Stimulated activated CD8-positive, alpha-beta memory T cell treated with anti-CD3 and anti-CD28 coated beads, Interleukin-2, amount 100 ng/mL, for 1 hour (primary cell): ENCODE results near the gene B3GNT8.
A peak's percentile ranks its signal among the peaks of the same experiment; 100 is the strongest.
"Not testable (repeated sequence)": the region's sequence is repeated elsewhere in the genome, so short reads cannot be mapped to it uniquely, and the experiment has no call there.

ENCODE experiments used
- DNase-seq, 2 donors: peaks; one replicate each; pipeline ENCODE4 v3.0.0-alpha.2; 2020; ENCODE audit warnings: low read depth in 2 of 2

The B3GNT8 gene

DNA sequence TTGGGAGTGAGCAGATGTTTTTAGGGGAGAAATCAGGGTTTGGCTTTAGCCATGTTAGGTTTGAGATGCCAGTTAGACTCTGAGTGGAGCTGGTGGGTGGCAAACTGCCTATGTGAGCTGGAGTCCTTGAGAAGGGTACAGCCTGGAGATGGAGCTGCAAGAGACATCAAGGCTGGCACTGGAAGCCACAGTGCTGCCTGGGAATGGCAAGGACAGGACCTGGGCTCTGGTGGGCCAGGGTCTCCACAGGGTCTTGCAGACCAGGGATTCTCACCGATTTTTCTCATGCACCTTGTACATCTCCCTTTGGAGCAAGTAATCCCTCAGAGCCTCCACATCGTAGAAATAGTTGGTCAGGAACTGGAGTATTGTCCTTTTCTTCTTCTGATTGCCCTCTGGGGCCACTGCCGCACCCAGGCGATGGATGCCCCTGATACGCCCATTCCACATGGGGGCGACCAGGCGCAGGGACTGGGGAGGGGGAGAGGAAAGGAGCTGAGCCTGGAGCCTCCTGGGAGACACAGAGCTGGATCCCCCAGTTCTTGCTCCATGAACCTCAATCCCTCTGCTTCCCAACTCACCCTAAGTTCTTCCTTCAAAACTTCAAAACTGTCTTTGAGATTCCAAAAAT lies 10.9 kb upstream of the B3GNT8 start:
- no peak for DNase-seq

DNA sequence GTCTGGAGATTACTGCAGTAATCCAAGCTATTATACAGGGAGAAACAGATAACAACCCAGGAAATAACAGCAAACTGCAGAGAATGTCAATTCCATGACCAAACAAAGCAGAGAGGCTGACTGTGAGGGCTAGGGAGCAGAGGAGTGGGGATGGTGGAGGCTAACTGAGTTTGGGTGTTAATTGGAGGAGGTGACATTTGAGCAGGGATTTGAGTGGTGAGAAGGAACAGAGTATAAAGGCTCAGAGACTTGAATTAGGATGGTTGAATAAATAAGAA lies 9.4 kb upstream of the B3GNT8 start:
- DNase-seq, result no peak

DNA sequence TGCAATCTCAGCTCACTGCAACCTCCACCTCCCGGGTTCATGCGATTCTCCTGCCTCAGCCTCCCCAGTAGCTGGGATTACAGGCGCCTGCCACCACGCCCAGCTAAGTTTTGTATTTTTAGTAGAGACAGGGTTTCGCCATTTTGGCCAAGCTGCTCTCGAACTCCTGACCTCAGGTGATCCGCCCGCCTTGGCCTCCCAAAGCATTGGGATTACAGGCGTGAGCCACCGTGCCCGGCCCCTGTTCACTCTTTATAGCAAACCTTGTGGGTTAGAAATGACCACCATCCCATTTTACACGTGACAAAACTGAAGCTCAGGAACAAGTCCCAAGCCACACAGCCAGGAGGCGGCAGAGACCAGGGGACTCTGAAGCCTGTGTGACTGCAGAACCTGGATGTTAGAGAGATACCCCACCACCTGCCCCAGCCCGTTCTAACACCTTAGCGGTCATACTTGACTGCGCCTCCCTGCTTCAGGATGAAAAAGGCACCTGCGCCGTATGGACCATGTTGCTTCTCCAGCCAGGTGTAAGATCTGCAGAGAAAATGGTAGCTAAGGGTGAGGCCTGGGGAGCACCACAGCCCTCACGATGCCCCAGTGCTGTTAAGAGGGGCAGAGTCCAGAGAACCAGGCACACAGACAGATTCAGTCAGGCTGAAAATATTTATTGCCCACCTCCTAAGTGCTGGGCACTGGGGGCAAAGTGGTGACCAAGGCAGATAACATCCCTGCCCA lies 8.9 kb upstream of the B3GNT8 start:
- DNase-seq, result no peak

DNA sequence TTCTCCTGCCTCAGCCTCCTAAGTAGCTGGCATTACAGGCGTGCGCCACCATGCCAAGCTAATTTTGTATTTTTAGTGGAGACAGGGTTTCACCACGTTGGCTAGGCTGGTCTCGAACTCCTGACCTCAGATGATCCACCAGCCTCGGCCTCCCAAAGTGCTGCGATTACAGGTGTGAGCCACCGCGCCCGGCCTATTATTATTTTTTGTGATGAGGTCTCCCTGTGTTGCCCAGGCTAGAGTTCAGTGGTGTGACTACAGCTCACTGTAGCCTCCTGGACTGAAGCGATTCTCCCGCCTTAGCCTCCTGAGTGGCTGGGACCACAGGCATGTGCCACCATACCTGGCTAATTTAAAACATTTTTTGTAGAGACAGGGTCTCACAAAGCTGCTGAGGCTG lies 8.2 kb upstream of the B3GNT8 start:
- DNase-seq, result not testable (repeated sequence)

GRCh38 chr19:41434450-41434849 lies 7.3 kb upstream of the B3GNT8 start:
- no peak for DNase-seq

- DNase-seq, result no peak
Observed at GRCh38 chr19:41433171-41433570, 6.0 kb upstream of the B3GNT8 start.

GRCh38 chr19:41431426-41432386 lies 4.5 kb upstream of the B3GNT8 start:
- DNase-seq, result no peak

GRCh38 chr19:41430922-41431321 lies 3.7 kb upstream of the B3GNT8 start:
- DNase-seq, result no peak

DNA sequence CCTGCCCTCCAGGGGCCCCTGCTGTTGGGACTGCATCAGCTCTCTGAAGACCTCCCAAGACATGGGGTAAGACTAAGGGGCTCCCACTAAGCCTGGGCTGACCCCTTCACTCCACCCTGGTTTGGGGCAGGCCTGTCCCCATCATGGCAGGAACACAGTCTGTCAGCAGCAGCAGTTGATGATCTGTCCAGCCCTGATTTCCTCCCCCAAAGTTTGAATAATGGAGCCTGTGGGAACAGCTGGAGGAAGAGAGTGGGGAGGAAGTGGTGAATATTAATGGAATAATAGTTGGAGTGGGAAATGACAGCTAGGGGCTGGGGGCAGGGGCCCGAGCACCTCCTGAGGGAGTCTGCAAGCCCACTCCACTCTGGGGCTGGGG lies 1.3 kb upstream of the B3GNT8 start:
- DNase-seq, result no peak

GRCh38 chr19:41427647-41428480 lies 690 bp upstream of the B3GNT8 start:
- peak in 1 of 2 donors; percentile 16 for DNase-seq

DNA sequence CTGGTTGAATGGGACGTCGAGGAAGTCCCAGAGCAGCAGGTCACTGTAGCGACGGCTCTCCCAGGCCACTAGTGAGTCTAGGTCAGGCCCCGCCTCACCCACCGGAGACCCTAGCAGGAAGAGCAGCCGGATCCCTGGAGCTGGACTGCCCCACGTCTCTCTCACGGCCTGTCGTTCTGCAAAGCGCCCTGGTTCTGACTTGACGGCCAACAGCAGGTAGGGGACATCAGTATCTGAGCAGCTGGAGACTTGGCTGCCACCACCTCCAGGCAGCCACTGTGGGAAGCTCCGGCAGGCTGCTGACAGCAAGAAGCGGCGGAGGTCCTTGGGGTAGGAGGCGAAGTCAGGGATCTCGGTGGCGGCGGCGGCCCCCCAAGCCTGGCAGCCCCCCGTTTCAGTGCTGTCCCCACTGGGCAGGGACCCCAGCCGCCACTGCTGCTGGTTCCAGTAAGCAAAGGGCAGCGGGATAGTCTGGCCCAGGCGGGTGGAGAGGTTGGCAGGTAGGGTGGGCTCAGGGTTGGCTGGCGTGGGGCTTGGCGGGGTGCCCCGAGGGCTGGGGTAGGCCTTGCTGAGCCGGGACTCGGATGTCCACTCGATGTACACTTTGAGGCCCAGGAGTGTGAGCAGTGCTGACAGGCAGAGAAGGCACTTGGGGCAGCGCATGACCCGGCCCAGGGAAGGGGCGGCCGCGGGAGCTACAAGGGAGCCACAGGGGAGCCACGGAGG lies 895 bp downstream of the B3GNT8 start:
- DNase-seq, result no peak

GRCh38 chr19:41425174-41426115 lies 1.7 kb downstream of the B3GNT8 start:
- DNase-seq, result no peak

DNA sequence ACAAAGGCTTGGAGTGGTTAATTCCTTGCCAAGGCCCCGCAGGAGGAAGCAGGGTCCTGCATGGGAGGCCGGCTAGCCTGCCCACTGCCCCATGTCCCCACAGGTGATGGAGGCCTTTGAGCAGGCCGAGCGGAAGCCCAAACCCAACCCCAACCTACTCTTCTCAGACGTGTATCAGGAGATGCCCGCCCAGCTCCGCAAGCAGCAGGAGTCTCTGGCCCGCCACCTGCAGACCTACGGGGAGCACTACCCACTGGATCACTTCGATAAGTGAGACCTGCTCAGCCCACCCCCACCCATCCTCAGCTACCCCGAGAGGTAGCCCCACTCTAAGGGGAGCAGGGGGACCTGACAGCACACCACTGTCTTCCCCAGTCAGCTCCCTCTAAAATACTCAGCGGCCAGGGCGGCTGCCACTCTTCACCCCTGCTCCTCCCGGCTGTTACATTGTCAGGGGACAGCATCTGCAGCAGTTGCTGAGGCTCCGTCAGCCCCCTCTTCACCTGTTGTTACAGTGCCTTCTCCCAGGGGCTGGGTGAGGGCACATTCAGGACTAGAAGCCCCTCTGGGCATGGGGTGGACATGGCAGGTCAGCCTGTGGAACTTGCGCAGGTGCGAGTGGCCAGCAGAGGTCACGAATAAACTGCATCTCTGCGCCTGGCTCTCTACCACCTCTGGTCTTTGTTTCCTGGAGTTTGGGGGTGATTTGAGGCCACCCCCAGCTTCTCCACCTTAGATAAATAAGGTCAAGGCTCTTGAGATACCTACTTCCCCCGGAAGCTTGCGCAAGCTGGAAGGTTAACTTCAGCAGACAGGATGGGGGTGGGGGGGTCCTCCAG lies 2.6 kb downstream of the B3GNT8 start:
- no peak for DNase-seq

DNA sequence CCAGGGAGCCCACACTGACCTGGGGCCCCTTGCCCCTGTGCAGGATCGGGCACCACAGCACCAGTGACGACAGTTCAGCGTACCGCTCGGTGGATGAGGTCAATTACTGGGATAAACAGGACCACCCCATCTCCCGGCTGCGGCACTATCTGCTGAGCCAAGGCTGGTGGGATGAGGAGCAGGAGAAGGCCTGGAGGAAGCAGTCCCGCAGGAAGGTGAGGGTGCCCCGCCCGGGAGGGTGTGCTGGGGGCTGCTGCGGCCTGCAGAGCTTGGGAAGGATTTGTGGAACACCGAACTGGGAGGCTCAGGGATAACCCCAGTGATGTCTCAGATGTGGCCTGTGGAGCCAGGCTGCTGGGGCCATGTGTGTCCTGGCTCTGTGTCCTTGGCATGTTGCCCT lies 4.2 kb downstream of the B3GNT8 start:
- no peak for DNase-seq

- no peak for DNase-seq
Observed at GRCh38 chr19:41422456-41422855, 4.7 kb downstream of the B3GNT8 start.

- no peak for DNase-seq
Observed at GRCh38 chr19:41421973-41422372, 5.2 kb downstream of the B3GNT8 start.

DNA sequence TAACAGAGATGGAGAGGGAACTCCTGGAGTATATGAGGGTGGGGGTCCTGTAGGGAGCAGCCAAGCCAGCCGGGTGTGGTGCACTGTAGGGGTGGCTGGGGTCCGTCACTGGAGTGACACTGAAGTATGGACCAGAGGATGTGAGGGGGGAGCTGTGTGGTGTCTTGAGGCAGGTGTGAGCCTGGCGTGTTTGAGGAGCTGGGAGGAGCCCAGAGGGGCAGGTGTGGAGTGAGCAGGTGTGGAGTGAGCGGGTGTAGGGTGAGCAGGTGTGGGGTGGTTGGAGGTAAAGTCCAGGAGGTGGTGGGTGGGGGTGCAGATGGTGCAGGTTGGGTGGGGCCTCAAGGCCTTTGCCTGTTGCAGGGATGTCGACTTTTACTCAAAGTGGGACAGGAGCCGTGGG lies 5.9 kb downstream of the B3GNT8 start:
- DNase-seq, result no peak

GRCh38 chr19:41420101-41420880 lies 6.9 kb downstream of the B3GNT8 start:
- no peak for DNase-seq
